HEK293 (cell line): ENCODE data around the gene RSKR.

ENCODE experiments used
- CTCF ChIA-PET: fragments of 350-600 bp; formaldehyde crosslinking; extraction: SDS; loops from one replicate; lab custom pipeline; 2021; ENCODE audit warnings: antibody characterized with exemption; lab: Yijun Ruan, JAX
- POLR2A ChIA-PET: fragments of 300-600 bp; formaldehyde crosslinking; extraction: SDS; loops from one replicate; lab custom pipeline; 2020; ENCODE audit warnings: antibody characterized with exemption, inconsistent platforms; lab: Yijun Ruan, JAX
- H3K27ac ChIP-seq: fragments of 200-500 bp; sonication (Bioruptor generic); 2 replicates; pipeline ENCODE4 v1.5.1; 2014; ENCODE audit warnings: low read depth, low read length, control low read depth, inconsistent platforms; ENCODE audit errors: extremely low read depth
- H3K36me3 ChIP-seq, 2 experiments: fragments of 200-500 bp in 1 of 2; sonication (Bioruptor generic) in 1 of 2; 1 replicate in 1 of 2; 2 replicates in 1 of 2; pipeline ENCODE4 v1.5.1; 2014 to 2017; ENCODE audit warnings: inconsistent platforms in 2 of 2, low read length in 2 of 2; ENCODE audit not compliant: control insufficient read depth in 2 of 2, insufficient read depth in 1 of 2
- H3K4me1 ChIP-seq: fragments of 200-500 bp; sonication (Bioruptor generic); 2 replicates; pipeline ENCODE4 v1.5.1; 2014; ENCODE audit warnings: mild to moderate bottlenecking, low read length, inconsistent platforms; ENCODE audit not compliant: control insufficient read depth, insufficient read depth
- H3K4me3 ChIP-seq: 2 replicates; pipeline ENCODE4 v1.5.1; 2011; ENCODE audit warnings: low read depth, mild to moderate bottlenecking, control low read depth, low read length, moderate library complexity
- H3K9me3 ChIP-seq: fragments of 200-500 bp; sonication (Bioruptor generic); 2 replicates; pipeline ENCODE4 v1.5.1; 2014; ENCODE audit warnings: low read depth, low read length, inconsistent platforms; ENCODE audit not compliant: control insufficient read depth, insufficient read depth
- ATF2 ChIP-seq: fragments of 450-650 bp; formaldehyde crosslinking; IDR thresholded peaks from 2 replicates; pipeline ENCODE4 v1.5.1; 2016; ENCODE audit warnings: missing biosample characterization, missing genetic modification characterization, low read depth
- GLIS2 ChIP-seq: fragments of 450-650 bp; formaldehyde crosslinking; IDR thresholded peaks from 2 replicates; pipeline ENCODE4 v1.5.1; 2016; ENCODE audit warnings: missing biosample characterization, missing genetic modification characterization
- SP2 ChIP-seq: fragments of 450-650 bp; formaldehyde crosslinking; IDR thresholded peaks from 2 replicates; pipeline ENCODE4 v1.5.1; 2016; ENCODE audit warnings: missing biosample characterization, missing genetic modification characterization
- ZBTB11 ChIP-seq: fragments of 450-650 bp; formaldehyde crosslinking; conservative IDR thresholded peaks from 2 replicates; pipeline ENCODE4 v1.5.1; 2016; ENCODE audit warnings: low read depth, missing biosample characterization, missing genetic modification characterization
- ZBTB48 ChIP-seq: fragments of 450-650 bp; formaldehyde crosslinking; IDR thresholded peaks from 2 replicates; pipeline ENCODE4 v1.5.1; 2016; ENCODE audit warnings: missing biosample characterization, missing genetic modification characterization
- ZBTB8A ChIP-seq: fragments of 450-650 bp; formaldehyde crosslinking; IDR thresholded peaks from 2 replicates; pipeline ENCODE4 v1.5.1; 2016; ENCODE audit warnings: missing biosample characterization, missing genetic modification characterization
- ZFP69B ChIP-seq: fragments of 450-650 bp; formaldehyde crosslinking; IDR thresholded peaks from 2 replicates; pipeline ENCODE4 v1.5.1; 2016; ENCODE audit warnings: missing biosample characterization, missing genetic modification characterization
- ZNF132 ChIP-seq: fragments of 450-650 bp; formaldehyde crosslinking; IDR thresholded peaks from 2 replicates; pipeline ENCODE4 v1.5.1; 2017; ENCODE audit warnings: missing biosample characterization, missing genetic modification characterization, borderline replicate concordance
- ZNF157 ChIP-seq: fragments of 450-650 bp; formaldehyde crosslinking; IDR thresholded peaks from 2 replicates; pipeline ENCODE4 v1.5.1; 2016; ENCODE audit warnings: missing biosample characterization, missing genetic modification characterization
- ZNF324 ChIP-seq: fragments of 450-650 bp; formaldehyde crosslinking; IDR thresholded peaks from 2 replicates; pipeline ENCODE4 v1.5.1; 2016; ENCODE audit warnings: missing biosample characterization, missing genetic modification characterization
- ZNF341 ChIP-seq: fragments of 450-650 bp; formaldehyde crosslinking; IDR thresholded peaks from 2 replicates; pipeline ENCODE4; 2016; ENCODE audit warnings: low read depth, missing biosample characterization, missing genetic modification characterization
- ZNF391 ChIP-seq: fragments of 450-650 bp; formaldehyde crosslinking; IDR thresholded peaks from 2 replicates; pipeline ENCODE4 v1.5.1; 2016; ENCODE audit warnings: low read depth, missing biosample characterization, missing genetic modification characterization, borderline replicate concordance
- ZNF585B ChIP-seq: fragments of 450-650 bp; formaldehyde crosslinking; IDR thresholded peaks from 2 replicates; pipeline ENCODE4 v1.5.1; 2016; ENCODE audit warnings: missing biosample characterization, missing genetic modification characterization
- ZNF768 ChIP-seq: fragments of 450-650 bp; formaldehyde crosslinking; IDR thresholded peaks from 2 replicates; pipeline ENCODE4 v1.5.1; 2018; ENCODE audit warnings: missing biosample characterization, mild to moderate bottlenecking, missing genetic modification characterization
- ZNF777 ChIP-seq: fragments of 450-650 bp; formaldehyde crosslinking; IDR thresholded peaks from 2 replicates; pipeline ENCODE4 v1.5.1; 2017; ENCODE audit warnings: missing biosample characterization, missing genetic modification characterization, borderline replicate concordance
- ZNF843 ChIP-seq: fragments of 450-650 bp; formaldehyde crosslinking; IDR thresholded peaks from 2 replicates; pipeline ENCODE4 v1.5.1; 2016; ENCODE audit warnings: missing biosample characterization, missing genetic modification characterization
- ZSCAN16 ChIP-seq: fragments of 450-650 bp; formaldehyde crosslinking; IDR thresholded peaks from 2 replicates; pipeline ENCODE4 v1.5.1; 2016; ENCODE audit warnings: missing biosample characterization, missing genetic modification characterization
- TF ChIP-seq, protein P1 (sequence below): fragments of 450-650 bp; formaldehyde crosslinking; IDR thresholded peaks from 2 replicates; pipeline ENCODE4 v1.5.1; 2016; ENCODE audit warnings: missing biosample characterization, missing genetic modification characterization
- TF ChIP-seq, protein P2 (sequence below): fragments of 450-650 bp; formaldehyde crosslinking; IDR thresholded peaks from 2 replicates; pipeline ENCODE4 v1.5.1; 2017; ENCODE audit warnings: missing biosample characterization, missing genetic modification characterization
- TF ChIP-seq, protein P3 (sequence below): fragments of 450-650 bp; formaldehyde crosslinking; optimal IDR thresholded peaks from 2 replicates; pipeline ENCODE3; 2016; ENCODE audit warnings: missing biosample characterization, mild to moderate bottlenecking, missing genetic modification characterization
- TF ChIP-seq, protein P4 (sequence below): fragments of 450-650 bp; formaldehyde crosslinking; IDR thresholded peaks from 2 replicates; pipeline ENCODE4 v1.5.1; 2016; ENCODE audit warnings: missing biosample characterization, missing genetic modification characterization

RSKR gene

GRCh38 chr17:28599311-28600184 lies 14.4 kb downstream of the RSKR start (continued):
- TF ChIP-seq, protein P1, sequence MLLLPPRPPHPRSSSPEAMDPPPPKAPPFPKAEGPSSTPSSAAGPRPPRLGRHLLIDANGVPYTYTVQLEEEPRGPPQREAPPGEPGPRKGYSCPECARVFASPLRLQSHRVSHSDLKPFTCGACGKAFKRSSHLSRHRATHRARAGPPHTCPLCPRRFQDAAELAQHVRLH (tag by site-specific recombination): no peak
- TF ChIP-seq ZNF324 (tag by site-specific recombination): 0 out of 2 replicates have a peak, but pooled peaks have one; percentile 20
- TF ChIP-seq, protein P2, sequence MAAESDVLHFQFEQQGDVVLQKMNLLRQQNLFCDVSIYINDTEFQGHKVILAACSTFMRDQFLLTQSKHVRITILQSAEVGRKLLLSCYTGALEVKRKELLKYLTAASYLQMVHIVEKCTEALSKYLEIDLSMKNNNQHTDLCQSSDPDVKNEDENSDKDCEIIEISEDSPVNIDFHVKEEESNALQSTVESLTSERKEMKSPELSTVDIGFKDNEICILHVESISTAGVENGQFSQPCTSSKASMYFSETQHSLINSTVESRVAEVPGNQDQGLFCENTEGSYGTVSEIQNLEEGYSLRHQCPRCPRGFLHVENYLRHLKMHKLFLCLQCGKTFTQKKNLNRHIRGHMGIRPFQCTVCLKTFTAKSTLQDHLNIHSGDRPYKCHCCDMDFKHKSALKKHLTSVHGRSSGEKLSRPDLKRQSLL: no peak

- Histone ChIP-seq H3K36me3 (peaks cover 27 to 41% of the 10 kb centered on the region in 2 experiments), H3K27ac (peak within 1 kb of the TSS; percentile 90), H3K4me1 (no peaks in the 10 kb centered on the region), H3K9me3 (no peaks in the 10 kb centered on the region), H3K4me3 (peak within 1 kb of the TSS; percentile 87)
- ChIA-PET POLR2A (interaction anchor here (0.6 to 3.0 kb wide), 19 partner anchors 10 to 121 kb away, joined by 3 to 30 read pairs (median 4); partner anchors contain the start of genes ALDOC, BLTP2, PIGS and RPL23A), CTCF (interaction anchor here (0.8 to 1.2 kb wide), 6 partner anchors 9 to 58 kb away, joined by 3 to 6 read pairs (median 4); no protein-coding TSS in a partner anchor)
- TF ChIP-seq, protein P3, sequence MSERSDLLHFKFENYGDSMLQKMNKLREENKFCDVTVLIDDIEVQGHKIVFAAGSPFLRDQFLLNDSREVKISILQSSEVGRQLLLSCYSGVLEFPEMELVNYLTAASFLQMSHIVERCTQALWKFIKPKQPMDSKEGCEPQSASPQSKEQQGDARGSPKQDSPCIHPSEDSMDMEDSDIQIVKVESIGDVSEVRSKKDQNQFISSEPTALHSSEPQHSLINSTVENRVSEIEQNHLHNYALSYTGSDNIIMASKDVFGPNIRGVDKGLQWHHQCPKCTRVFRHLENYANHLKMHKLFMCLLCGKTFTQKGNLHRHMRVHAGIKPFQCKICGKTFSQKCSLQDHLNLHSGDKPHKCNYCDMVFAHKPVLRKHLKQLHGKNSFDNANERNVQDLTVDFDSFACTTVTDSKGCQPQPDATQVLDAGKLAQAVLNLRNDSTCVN: peak; percentile 78
- peak; percentile 23; the same call in 1 of the 2 replicates for TF ChIP-seq ZBTB11 (tag by site-specific recombination)
- no peak for TF ChIP-seq ZBTB48
- TF ChIP-seq SP2: peak; percentile 92
- TF ChIP-seq ZNF391 (tag by site-specific recombination): no peak
- TF ChIP-seq ZNF341 (tag by site-specific recombination): no peak
- no peak for TF ChIP-seq ZNF157 (tag by site-specific recombination)
- TF ChIP-seq ZBTB8A (tag by site-specific recombination): no peak
- no peak for TF ChIP-seq ZNF132 (tag by site-specific recombination)
- no peak for TF ChIP-seq ZNF843 (tag by site-specific recombination)
- no peak for TF ChIP-seq ZNF585B
- TF ChIP-seq, protein P4, sequence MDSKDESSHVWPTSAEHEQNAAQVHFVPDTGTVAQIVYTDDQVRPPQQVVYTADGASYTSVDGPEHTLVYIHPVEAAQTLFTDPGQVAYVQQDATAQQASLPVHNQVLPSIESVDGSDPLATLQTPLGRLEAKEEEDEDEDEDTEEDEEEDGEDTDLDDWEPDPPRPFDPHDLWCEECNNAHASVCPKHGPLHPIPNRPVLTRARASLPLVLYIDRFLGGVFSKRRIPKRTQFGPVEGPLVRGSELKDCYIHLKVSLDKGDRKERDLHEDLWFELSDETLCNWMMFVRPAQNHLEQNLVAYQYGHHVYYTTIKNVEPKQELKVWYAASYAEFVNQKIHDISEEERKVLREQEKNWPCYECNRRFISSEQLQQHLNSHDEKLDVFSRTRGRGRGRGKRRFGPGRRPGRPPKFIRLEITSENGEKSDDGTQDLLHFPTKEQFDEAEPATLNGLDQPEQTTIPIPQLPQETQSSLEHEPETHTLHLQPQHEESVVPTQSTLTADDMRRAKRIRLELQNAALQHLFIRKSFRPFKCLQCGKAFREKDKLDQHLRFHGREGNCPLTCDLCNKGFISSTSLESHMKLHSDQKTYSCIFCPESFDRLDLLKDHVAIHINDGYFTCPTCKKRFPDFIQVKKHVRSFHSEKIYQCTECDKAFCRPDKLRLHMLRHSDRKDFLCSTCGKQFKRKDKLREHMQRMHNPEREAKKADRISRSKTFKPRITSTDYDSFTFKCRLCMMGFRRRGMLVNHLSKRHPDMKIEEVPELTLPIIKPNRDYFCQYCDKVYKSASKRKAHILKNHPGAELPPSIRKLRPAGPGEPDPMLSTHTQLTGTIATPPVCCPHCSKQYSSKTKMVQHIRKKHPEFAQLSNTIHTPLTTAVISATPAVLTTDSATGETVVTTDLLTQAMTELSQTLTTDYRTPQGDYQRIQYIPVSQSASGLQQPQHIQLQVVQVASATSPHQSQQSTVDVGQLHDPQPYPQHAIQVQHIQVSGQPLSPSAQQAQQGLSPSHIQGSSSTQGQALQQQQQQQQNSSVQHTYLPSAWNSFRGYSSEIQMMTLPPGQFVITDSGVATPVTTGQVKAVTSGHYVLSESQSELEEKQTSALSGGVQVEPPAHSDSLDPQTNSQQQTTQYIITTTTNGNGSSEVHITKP: no peak
- TF ChIP-seq ZNF768 (tag by site-specific recombination): no peak
- 0 out of 2 replicates have a peak, but pooled peaks have one; percentile 24 for TF ChIP-seq ZNF777 (tag by site-specific recombination)
- TF ChIP-seq GLIS2 (tag by site-specific recombination): peak; percentile 56; the same call in 1 of the 2 replicates
- TF ChIP-seq ATF2: no peak
- TF ChIP-seq, protein P2: peak; percentile 5; the same call in 1 of the 2 replicates
- no peak for TF ChIP-seq ZFP69B (tag by site-specific recombination)
- no peak for TF ChIP-seq ZSCAN16
These were observed 15.1 kb downstream of the RSKR start, which contains the start of gene SPAG5 for GRCh38 chr17:28598799-28599310. SPAG5 (minus strand) TSS chr17:28599025; CDS start chr17:28598946, 79 bp downstream.
